Keratinocyte (primary cell): Measurements from ENCODE around the gene TRMT10C.
"Not testable (repeated sequence)": the region's sequence is repeated elsewhere in the genome, so short reads cannot be mapped to it uniquely, and the experiment has no call there.

ENCODE experiments used
- EZH2 ChIP-seq: IDR thresholded peaks from one replicate; pipeline ENCODE4 v1.6.1; 2012; ENCODE audit warnings: inconsistent platforms, mild to moderate bottlenecking, low read length, moderate library complexity
- TF ChIP-seq, protein P1 (sequence below), 3 experiments: IDR thresholded peaks in 1 of 3; conservative IDR thresholded peaks in 1 of 3; optimal IDR thresholded peaks in 1 of 3; 2 replicates in 2 of 3; 3 replicates in 1 of 3; pipeline versions ENCODE3 to v1.5.1; 2011; ENCODE audit warnings: low read length in 3 of 3, mild to moderate bottlenecking in 3 of 3, moderate library complexity in 2 of 3, control low read depth in 1 of 3, inconsistent platforms in 1 of 3; ENCODE audit not compliant: insufficient read depth in 2 of 3; ENCODE audit errors: extremely low read depth in 1 of 3

DNA sequence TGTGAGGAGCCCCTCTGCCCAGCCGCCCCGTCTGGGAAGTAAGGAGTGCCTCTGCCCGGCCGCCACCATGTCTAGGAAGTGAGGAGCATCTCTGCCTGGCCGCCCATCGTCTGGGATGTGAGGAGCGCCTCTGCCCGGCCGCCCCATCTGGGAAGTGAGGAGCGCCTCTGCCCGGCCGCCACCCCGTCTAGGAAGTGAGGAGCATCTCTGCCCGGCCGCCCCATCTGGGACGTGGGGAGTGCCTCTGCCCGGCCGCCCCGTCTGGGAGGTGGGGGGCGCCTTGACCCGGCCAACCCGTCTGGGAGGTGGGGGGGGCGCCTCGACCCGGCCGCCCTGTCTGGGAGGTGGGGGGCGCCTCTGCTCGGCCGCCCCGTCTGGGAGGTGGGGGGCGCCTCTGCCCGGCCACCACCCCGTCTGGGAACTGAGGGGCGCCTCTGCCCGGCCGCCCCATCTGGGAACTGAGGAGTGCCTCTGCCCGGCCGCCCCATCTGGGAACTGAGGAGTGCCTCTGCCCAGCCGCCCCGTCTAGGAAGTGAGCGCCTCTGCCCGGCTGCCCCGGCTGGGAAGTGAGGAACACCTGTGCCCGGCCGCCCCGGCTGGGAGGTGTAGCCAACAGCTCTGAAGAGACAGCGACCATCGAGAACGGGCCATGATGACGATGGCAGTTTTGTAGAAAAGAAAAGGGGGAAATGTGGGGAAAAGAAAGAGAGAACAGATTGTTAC is 10.1 kb upstream of the TRMT10C start:
- TF ChIP-seq, protein P1, sequence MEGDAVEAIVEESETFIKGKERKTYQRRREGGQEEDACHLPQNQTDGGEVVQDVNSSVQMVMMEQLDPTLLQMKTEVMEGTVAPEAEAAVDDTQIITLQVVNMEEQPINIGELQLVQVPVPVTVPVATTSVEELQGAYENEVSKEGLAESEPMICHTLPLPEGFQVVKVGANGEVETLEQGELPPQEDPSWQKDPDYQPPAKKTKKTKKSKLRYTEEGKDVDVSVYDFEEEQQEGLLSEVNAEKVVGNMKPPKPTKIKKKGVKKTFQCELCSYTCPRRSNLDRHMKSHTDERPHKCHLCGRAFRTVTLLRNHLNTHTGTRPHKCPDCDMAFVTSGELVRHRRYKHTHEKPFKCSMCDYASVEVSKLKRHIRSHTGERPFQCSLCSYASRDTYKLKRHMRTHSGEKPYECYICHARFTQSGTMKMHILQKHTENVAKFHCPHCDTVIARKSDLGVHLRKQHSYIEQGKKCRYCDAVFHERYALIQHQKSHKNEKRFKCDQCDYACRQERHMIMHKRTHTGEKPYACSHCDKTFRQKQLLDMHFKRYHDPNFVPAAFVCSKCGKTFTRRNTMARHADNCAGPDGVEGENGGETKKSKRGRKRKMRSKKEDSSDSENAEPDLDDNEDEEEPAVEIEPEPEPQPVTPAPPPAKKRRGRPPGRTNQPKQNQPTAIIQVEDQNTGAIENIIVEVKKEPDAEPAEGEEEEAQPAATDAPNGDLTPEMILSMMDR (optimal IDR thresholded peaks at IDR 0.05 in 1 of 3, IDR thresholded peaks at IDR 0.05 in 1 of 3, conservative IDR thresholded peaks at IDR 0.05 in 1 of 3; ENCODE audit: extremely low read depth in 1 of 3, insufficient read depth in 2 of 3, low read length in 3 of 3) = not testable (repeated sequence)
- not testable (repeated sequence) for TF ChIP-seq EZH2
